LNCaP clone FGC (cell line): Measurements from ENCODE around the gene AMOTL1.
"Not testable (repeated sequence)": the region's sequence is repeated elsewhere in the genome, so short reads cannot be mapped to it uniquely, and the experiment has no call there.

Source experiments
- DNase-seq: peaks from one replicate; pipeline ENCODE4 v3.0.0-alpha.2; 2011; ENCODE audit warnings: low read depth
- H3K4me3 ChIP-seq: 2 replicates; pipeline ENCODE4 v1.5.1; 2011; ENCODE audit warnings: mild to moderate bottlenecking, low read depth, low read length, control low read depth
- TF ChIP-seq, protein P1 (sequence below): IDR thresholded peaks from 2 replicates; pipeline ENCODE4 v1.5.1; 2012; ENCODE audit warnings: mild to moderate bottlenecking; ENCODE audit not compliant: control insufficient read depth, insufficient read depth; ENCODE audit errors: extremely low read depth

AMOTL1 gene

GRCh38 chr11:94806419-94806818 lies 38.3 kb downstream of the AMOTL1 start:
- TF ChIP-seq, protein P1, sequence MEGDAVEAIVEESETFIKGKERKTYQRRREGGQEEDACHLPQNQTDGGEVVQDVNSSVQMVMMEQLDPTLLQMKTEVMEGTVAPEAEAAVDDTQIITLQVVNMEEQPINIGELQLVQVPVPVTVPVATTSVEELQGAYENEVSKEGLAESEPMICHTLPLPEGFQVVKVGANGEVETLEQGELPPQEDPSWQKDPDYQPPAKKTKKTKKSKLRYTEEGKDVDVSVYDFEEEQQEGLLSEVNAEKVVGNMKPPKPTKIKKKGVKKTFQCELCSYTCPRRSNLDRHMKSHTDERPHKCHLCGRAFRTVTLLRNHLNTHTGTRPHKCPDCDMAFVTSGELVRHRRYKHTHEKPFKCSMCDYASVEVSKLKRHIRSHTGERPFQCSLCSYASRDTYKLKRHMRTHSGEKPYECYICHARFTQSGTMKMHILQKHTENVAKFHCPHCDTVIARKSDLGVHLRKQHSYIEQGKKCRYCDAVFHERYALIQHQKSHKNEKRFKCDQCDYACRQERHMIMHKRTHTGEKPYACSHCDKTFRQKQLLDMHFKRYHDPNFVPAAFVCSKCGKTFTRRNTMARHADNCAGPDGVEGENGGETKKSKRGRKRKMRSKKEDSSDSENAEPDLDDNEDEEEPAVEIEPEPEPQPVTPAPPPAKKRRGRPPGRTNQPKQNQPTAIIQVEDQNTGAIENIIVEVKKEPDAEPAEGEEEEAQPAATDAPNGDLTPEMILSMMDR = no peak
- H3K4me3 ChIP-seq = no peak overlapping the region
- no peak for DNase-seq

GRCh38 chr11:94809251-94809650 lies 41.1 kb downstream of the AMOTL1 start:
- DNase-seq = no peak
- no peak overlapping the region for H3K4me3 ChIP-seq
- TF ChIP-seq, protein P1 = no peak

DNA sequence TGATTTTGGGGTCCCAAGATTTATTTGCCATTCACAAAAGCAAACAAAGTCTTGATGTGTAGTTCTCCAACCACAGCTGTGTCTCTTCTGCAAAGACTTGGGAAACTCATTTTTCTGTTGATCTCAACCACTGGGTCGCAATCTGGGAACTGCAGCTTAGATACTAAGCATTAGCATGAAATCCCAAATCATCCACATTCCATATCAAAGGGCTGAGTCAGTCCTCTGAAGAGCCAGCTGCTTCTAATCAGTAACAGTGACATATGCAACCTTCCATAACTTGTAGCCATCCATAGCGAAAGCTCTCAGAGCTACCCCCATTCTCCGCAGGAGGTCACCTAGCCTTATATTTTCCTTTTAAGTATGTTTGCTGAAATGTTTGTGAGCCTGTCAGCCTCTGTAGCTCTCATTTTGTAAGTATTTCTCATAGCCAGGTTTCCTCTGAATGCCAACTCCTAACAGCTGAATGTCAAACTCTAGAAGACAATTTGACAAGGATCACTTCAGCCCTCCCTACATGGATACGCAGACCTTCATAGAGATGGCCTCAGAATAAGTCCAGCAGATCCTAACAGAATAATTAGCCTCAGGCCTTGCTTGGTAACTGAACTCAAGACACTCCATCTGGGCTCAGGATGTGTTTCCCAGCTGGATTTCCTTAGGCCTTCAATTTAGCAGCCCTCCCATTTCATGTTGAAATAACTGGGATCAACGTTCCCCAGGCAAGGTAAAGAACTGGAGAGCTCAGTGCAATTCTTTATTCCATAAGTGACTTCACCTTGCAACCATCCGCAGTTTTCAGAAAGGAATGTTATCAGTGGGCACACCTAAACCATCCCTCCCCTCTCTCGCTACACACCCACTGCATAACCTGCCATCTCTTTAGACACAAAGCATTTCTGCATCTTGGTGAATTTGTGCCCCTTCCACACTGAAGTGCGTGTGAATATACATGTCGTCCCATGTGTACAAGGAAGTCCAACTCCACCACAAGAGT lies 44.9 kb downstream of the AMOTL1 start:
- DNase-seq, H3K4me3 ChIP-seq: not testable (repeated sequence)

- DNase-seq = no peak
- TF ChIP-seq, protein P1 = no peak
- no peak overlapping the region for H3K4me3 ChIP-seq
These were observed 46.3 kb downstream of the AMOTL1 start for GRCh38 chr11:94814272-94814976.

- TF ChIP-seq, protein P1 = no peak
- H3K4me3 ChIP-seq = no peak overlapping the region
- DNase-seq = no peak
These were observed 47.7 kb downstream of the AMOTL1 start for GRCh38 chr11:94815705-94816344.

GRCh38 chr11:94820480-94820879 lies 52.3 kb downstream of the AMOTL1 start:
- TF ChIP-seq, protein P1 = no peak
- DNase-seq = no peak
- H3K4me3 ChIP-seq = no peak overlapping the region

GRCh38 chr11:94821439-94821838 lies 53.3 kb downstream of the AMOTL1 start:
- TF ChIP-seq, protein P1 = no peak

More at GRCh38 chr11:94821439-94821838, 53.3 kb downstream of the AMOTL1 start:
- DNase-seq = no peak
- H3K4me3 ChIP-seq = no peak overlapping the region
